Sigmoid colon (tissue), 4 donors: ENCODE data around the gene ZNF362.

ENCODE experiments used
- CTCF ChIP-seq, 4 experiments: fragments of 450-650 bp in 3 of 4; fragments of 200-600 bp in 1 of 4; IDR thresholded peaks; one replicate each; pipeline ENCODE4 v1.5.1; 2016 to 2019; ENCODE audit warnings: antibody characterized with exemption in 4 of 4, mild to moderate bottlenecking in 3 of 4, moderate library complexity in 2 of 4
- POLR2AphosphoS5 ChIP-seq, 4 donors: sonication (generic); formaldehyde crosslinking; IDR thresholded peaks; one replicate each; pipeline ENCODE4 v1.6.1; 2017; ENCODE audit warnings: antibody characterized with exemption in 4 of 4

DNA sequence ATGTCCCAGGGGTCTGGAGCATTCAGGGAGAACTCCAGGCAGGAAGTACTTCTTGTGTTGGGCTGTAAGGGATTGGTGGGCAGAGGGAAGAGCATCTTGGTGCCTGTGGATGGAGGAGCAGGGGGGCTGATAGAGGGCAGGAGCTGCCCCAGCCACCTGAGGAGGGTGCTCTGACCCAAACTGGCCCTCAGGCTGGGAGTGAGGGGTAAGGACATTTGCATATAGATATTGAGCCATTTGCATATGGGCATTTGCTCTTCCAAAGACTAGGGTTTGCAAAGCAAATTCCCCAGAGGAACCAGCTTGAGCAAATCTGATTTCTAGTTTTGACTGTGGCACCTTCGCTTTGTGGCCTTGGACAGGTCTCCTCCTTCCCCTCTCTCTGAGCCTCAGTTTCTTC lies 18.2 kb downstream of the ZNF362 start:
- no peak for TF ChIP-seq CTCF (IDR thresholded peaks at IDR 0.05)
- TF ChIP-seq POLR2AphosphoS5 (IDR thresholded peaks at IDR 0.05), result no peak
